ENCODE data around the gene NGFR. TPM values are rescaled to one million over a fixed set of nuclear protein-coding genes. Genes with fewer than 3 reads are reported as not detected.

The NGFR gene
- total RNA-seq, 1 experiment from 2014 or later, result 11.3 TPM

DNA sequence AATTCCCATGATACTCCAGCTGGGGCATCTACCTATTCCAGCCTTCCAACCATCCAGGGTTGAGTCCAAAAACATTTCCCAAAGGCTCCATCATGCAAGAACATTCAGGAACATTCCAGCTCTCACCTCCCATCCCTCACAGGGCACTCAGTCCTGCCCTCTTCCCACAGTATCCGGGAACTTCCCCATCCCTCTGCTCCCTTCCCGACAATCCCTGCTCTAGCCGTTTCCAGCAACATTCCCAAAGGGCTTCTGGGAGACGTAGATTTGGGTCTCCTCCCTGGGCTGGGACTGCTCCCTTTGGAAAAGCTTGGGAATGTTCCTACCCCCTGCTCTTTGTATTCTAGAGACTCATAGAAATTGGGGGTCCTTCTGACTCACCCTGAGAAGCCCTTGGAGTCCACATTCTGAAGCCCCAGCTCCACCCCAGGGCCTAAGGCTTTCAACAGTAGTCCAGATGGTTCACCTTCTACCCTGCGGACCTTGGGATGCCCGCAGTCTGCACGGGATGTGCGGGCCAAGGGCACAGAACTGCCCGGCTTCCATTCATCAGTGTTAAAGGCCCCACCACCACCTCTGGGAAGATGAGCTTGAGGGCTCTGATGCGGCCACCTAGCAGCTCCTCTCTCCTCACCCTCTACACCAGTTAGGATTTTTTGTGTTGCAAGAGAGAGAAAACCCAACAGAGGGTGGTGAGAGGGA lies 25.4 kb downstream of the NGFR start:
- Mint-ChIP-seq H3K9me3 (no peaks in the 10 kb centered on the region), H3K27me3 (ENCODE audit: low read depth) (no peaks in the 10 kb centered on the region; the same call in 1 of the 2 replicates), H3K36me3 (no peaks in the 10 kb centered on the region), H3K4me3 (no peak overlapping the region), H3K4me1 (peaks cover 11% of the 10 kb centered on the region), H3K27ac (no peak overlapping the region)
- ChIA-PET CTCF (interaction anchor here (0.6 to 6.2 kb wide), 4 partner anchors 8 to 112 kb away, joined by 3 to 33 read pairs (median 4); no protein-coding TSS in a partner anchor), POLR2A (no interaction called here)
- peak; percentile 5 for DNase-seq (ENCODE audit: low spot score)
- TF ChIP-seq, protein P1, sequence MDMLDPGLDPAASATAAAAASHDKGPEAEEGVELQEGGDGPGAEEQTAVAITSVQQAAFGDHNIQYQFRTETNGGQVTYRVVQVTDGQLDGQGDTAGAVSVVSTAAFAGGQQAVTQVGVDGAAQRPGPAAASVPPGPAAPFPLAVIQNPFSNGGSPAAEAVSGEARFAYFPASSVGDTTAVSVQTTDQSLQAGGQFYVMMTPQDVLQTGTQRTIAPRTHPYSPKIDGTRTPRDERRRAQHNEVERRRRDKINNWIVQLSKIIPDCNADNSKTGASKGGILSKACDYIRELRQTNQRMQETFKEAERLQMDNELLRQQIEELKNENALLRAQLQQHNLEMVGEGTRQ (CRISPR knock-in tag; IDR thresholded peaks at IDR 0.05), result no peak
- TF ChIP-seq, protein P2, sequence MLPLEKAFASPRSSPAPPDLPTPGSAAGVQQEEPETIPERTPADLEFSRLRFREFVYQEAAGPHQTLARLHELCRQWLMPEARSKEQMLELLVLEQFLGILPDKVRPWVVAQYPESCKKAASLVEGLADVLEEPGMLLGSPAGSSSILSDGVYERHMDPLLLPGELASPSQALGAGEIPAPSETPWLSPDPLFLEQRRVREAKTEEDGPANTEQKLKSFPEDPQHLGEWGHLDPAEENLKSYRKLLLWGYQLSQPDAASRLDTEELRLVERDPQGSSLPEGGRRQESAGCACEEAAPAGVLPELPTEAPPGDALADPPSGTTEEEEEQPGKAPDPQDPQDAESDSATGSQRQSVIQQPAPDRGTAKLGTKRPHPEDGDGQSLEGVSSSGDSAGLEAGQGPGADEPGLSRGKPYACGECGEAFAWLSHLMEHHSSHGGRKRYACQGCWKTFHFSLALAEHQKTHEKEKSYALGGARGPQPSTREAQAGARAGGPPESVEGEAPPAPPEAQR (CRISPR knock-in tag; IDR thresholded peaks at IDR 0.05), result no peak
- TF ChIP-seq, protein P3, sequence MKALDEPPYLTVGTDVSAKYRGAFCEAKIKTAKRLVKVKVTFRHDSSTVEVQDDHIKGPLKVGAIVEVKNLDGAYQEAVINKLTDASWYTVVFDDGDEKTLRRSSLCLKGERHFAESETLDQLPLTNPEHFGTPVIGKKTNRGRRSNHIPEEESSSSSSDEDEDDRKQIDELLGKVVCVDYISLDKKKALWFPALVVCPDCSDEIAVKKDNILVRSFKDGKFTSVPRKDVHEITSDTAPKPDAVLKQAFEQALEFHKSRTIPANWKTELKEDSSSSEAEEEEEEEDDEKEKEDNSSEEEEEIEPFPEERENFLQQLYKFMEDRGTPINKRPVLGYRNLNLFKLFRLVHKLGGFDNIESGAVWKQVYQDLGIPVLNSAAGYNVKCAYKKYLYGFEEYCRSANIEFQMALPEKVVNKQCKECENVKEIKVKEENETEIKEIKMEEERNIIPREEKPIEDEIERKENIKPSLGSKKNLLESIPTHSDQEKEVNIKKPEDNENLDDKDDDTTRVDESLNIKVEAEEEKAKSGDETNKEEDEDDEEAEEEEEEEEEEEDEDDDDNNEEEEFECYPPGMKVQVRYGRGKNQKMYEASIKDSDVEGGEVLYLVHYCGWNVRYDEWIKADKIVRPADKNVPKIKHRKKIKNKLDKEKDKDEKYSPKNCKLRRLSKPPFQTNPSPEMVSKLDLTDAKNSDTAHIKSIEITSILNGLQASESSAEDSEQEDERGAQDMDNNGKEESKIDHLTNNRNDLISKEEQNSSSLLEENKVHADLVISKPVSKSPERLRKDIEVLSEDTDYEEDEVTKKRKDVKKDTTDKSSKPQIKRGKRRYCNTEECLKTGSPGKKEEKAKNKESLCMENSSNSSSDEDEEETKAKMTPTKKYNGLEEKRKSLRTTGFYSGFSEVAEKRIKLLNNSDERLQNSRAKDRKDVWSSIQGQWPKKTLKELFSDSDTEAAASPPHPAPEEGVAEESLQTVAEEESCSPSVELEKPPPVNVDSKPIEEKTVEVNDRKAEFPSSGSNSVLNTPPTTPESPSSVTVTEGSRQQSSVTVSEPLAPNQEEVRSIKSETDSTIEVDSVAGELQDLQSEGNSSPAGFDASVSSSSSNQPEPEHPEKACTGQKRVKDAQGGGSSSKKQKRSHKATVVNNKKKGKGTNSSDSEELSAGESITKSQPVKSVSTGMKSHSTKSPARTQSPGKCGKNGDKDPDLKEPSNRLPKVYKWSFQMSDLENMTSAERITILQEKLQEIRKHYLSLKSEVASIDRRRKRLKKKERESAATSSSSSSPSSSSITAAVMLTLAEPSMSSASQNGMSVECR (CRISPR knock-in tag; IDR thresholded peaks at IDR 0.05; ENCODE audit: borderline replicate concordance), result no peak
- no peak for TF ChIP-seq ZNF423 (CRISPR knock-in tag; IDR thresholded peaks at IDR 0.05)
- ATAC-seq, result no peak

DNA sequence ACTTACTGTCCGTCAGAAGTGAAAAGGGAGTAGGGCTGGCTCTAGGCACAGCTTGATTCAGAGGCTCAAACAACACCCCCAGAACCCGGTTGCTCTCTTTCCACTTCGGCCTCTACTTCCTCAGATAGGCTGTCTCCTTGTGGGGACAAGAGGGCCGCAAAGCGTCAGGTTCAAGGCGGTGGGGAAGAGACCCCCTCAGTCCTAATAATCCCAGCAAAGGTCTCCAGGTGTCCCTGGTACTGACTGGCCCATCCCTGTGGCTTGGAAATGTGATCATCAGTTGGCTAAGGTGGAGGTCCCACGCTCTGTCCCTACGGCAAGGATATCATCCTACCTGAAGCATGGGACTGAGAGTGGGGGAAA lies 26.0 kb downstream of the NGFR start:
- Mint-ChIP-seq H3K9me3 (no peaks in the 10 kb centered on the region), H3K27ac (no peak overlapping the region), H3K36me3 (no peaks in the 10 kb centered on the region), H3K27me3 (ENCODE audit: low read depth) (no peaks in the 10 kb centered on the region; the same call in 1 of the 2 replicates), H3K4me1 (peaks cover 6% of the 10 kb centered on the region), H3K4me3 (no peak overlapping the region)
- no peak for ATAC-seq
- ChIA-PET POLR2A (no interaction called here), CTCF (interaction anchor here (0.6 to 6.2 kb wide), 3 partner anchors 9 to 36 kb away, joined by 3 to 33 read pairs (median 4); no protein-coding TSS in a partner anchor)
- no peak for TF ChIP-seq SOX15 (CRISPR knock-in tag; IDR thresholded peaks at IDR 0.05)
- TF ChIP-seq, protein P4, sequence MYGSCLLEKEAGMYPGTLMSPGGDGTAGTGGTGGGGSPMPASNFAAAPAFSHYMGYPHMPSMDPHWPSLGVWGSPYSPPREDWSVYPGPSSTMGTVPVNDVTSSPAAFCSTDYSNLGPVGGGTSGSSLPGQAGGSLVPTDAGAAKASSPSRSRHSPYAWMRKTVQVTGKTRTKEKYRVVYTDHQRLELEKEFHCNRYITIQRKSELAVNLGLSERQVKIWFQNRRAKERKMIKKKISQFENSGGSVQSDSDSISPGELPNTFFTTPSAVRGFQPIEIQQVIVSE (CRISPR knock-in tag; IDR thresholded peaks at IDR 0.05; ENCODE audit: borderline replicate concordance), result no peak
- TF ChIP-seq, protein P5, sequence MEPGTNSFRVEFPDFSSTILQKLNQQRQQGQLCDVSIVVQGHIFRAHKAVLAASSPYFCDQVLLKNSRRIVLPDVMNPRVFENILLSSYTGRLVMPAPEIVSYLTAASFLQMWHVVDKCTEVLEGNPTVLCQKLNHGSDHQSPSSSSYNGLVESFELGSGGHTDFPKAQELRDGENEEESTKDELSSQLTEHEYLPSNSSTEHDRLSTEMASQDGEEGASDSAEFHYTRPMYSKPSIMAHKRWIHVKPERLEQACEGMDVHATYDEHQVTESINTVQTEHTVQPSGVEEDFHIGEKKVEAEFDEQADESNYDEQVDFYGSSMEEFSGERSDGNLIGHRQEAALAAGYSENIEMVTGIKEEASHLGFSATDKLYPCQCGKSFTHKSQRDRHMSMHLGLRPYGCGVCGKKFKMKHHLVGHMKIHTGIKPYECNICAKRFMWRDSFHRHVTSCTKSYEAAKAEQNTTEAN (CRISPR knock-in tag; IDR thresholded peaks at IDR 0.05), result no peak
- no peak for DNase-seq (ENCODE audit: low spot score)

DNA sequence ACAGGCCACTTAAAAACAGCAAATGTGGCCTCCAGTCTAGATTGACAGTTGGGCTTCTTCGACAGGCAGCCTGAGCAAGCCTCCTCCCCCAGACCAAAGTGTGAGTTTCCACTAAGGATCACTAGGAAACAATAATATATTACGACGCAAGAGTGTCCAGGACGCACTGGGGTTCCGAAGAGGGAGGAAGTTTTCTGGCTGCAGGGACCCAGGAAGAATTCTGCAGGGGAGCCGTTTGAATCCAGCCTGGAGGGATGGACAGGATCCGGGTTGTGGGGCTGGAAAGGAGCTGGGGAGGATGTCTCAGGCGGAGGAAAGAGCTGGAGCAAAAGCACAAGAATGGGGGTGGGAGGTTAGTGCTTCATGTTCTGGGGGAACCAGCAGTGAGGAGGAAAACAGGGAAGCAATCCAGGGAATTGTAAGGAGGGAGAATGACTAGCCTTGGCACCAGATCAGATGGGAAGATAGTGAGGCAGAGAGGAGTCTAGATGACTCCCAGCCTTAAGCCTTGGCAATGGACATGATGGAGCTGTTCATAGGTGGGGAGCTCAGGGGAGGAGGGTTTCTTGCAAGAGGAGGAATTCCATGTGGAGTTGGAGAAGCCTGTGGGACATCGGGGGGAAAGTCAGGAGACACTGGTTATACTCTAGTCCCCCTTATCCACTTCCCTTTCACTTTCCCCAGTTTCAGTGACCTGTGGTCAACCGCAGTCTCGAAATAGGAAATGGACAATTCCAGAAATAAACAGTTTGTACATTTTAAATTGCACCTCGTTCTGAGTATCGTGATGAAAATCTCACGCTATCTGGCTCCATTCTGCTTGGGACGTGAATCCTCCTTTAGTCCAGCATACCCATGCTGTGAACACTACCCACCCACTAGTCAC lies 26.6 kb downstream of the NGFR start:
- H3K9me3 Mint-ChIP-seq, result no peaks in the 10 kb centered on the region
- ChIA-PET POLR2A (interaction anchor here (0.6 kb wide), 1 partner anchor 14 kb away, joined by 3 read pairs; no protein-coding TSS in a partner anchor), CTCF (interaction anchor here (0.6 to 6.2 kb wide), 6 partner anchors 7 to 35 kb away, joined by 3 to 33 read pairs (median 4); no protein-coding TSS in a partner anchor)
- peaks cover 3% of the 10 kb centered on the region; the same call in 1 of the 2 replicates for H3K4me1 Mint-ChIP-seq
- no peaks in the 10 kb centered on the region; the same call in 1 of the 2 replicates for H3K27me3 Mint-ChIP-seq (ENCODE audit: low read depth)
- TF ChIP-seq MXD4 (CRISPR knock-in tag; IDR thresholded peaks at IDR 0.05; ENCODE audit: borderline replicate concordance) (no peak), ZNF121 (CRISPR knock-in tag; IDR thresholded peaks at IDR 0.05) (no peak)
- no peak overlapping the region for H3K4me3 Mint-ChIP-seq
- no peak for ATAC-seq
- no peak overlapping the region for H3K27ac Mint-ChIP-seq
- no peaks in the 10 kb centered on the region for H3K36me3 Mint-ChIP-seq
- peak; percentile 4 for DNase-seq (ENCODE audit: low spot score)

Data from WTC11 (cell line).